Stimulated activated CD4-positive, alpha-beta T cell treated with anti-CD3 and anti-CD28 coated beads, TNF-alpha, amount 100 ng/mL, for 48 hours (primary cell): ENCODE data around the gene SEPTIN12.
"Not testable (repeated sequence)": the region's sequence is repeated elsewhere in the genome, so short reads cannot be mapped to it uniquely, and the experiment has no call there.

Experiments
- DNase-seq, 3 donors: peaks; one replicate each; pipeline ENCODE4 v3.0.0-alpha.2; 2020; ENCODE audit warnings: low read depth in 3 of 3

The SEPTIN12 gene

DNA sequence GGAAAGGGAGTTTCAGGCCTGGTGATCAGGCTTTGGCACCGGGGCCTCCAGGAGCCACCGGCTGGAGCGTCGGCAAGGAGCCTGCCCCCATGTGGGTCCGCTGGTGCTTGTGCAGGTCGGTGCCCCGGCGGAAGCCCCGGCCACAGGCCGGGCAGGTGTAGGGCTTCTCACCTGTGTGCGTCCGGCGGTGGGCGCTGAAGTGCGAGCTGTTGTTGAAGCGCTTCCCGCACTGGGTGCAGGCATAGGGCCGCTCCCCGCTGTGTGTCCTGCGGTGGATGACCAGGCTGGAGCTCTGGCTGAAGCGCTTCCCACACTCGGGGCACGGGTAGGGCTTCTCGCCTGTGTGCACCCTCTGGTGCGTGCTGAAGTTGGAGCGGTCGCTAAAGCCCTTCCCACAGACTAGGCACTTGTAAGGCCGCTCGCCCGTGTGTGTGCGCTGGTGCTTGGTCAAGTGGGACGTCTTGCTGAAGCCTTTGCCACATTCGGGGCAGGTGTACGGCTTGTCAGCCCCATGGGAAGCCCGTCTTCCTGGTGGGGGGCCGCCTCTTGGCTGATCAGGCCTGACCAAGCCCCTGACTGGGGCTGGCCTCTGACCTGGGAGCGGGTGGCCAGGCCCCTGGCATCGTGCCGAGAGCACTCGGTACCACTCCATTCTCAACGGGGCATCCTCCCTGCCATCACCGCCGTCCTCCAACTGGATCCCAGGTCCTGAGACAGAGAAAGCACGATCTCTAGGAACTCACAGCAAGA is 35.6 kb downstream of the SEPTIN12 start:
- no peak for DNase-seq

DNA sequence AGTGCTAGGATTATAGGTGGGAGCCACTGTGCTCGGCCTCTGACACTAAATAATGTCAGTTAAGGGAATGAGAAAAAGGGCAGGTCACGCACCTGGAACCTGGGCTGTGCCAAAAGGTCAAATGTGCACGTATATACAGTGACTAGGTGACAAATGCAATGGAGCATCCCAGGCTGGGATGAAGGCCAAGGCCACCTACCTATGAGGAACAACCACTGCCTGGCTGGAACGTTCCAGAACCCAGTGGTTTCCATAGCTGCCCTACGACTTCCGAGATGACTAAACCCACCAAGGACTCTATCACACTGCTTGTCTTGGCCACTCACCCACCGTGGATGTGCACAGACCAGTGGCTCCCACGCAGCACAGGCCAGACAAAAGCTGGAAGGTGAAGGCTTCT is 37.2 kb downstream of the SEPTIN12 start:
- no peak for DNase-seq

DNA sequence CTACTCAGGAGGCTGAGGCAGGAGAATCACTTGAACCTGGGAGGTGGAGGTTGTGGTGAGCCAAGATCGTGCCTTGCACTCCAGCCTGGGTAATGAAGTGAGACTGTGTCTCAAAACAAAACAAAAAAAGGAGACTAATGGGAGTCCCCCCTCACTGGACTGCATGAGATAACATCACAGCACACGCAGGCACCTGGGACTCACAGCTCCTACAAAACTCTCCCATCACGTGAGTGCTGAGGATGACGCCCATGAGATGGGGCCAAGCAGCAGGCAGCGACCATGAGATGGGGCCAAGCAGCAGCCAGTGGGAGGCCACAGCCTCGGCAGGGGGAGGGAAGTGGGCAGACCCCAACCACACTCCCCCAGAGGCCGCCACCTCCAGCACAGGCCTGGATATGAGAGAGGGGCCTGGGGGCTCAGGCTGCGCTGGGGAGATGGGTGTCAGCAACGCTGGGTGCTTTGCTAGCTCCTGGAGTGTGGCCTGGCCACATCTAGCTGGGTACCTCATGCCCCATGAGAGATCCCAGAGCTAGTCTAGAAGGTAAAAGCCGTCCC is 38.4 kb downstream of the SEPTIN12 start:
- no peak for DNase-seq

DNA sequence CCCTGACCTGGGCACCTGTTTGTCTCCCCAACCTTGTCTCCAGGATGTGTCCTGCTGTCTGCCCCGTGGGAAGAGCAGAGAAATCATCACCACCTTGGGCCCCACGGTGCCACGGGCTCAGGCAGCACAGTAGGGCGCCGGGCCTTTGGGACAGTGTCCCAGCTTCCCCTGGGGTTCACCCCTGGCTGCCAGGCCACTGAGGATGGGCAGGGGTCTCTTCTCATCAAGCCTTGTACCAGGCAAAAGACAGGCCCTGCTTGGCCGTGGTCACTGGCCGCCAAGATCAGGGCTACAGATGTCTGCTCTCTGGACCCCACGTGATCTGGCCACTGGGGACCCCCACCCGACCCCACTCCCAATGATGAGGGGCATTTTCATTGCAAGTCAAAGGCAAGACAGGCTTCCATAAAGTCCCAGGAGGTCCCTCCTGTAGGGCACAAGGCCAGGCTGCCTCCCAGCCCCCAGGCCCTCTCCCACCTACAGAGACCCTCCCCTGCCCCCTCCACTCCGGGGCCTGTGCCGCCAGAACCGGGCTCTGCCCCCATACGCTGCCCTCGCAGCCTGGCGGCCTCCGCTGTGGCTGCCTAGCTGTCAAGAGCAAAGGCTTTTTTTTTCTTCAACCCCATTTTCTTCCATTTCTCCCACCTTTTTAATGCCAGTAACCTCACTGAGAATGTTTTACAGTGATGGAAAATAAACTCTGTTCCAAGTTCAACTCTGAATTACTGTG is 39.3 kb downstream of the SEPTIN12 start:
- DNase-seq = no peak

DNA sequence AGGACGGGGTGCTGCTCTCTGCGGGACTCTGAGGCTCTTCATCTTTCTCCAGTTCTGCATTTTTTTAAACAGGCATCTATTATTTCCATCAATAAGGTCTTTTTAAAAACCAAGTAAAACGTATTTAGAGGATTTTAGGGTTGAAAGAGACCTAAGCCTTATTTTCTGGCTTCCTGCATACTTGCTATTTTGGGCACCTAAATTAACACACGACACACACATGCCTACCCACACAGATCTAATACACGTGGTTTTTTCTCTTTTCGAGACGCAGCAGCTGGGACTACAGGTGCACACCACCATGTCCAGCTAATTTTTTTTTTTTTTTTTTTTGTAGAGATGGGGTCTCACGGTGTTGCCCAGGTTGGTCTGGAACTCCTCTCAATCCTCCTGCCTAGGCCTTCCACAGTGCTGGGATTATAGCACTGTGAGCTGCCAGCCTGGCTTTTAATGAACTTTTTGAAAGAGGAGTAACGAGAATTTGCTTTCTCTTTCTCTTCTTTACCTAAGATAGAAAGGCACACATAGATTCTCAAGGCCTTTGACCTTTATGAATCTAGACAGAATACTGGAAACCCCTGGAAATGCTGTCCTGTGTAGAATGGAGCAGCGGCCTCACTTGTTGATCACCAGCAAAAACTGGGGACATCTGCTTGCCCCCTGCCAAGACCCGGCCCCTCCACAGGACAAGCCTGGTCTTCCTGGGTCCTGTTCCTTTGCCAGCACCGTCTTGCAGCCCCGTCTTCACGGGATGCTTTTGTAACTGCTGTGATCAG is 40.1 kb downstream of the SEPTIN12 start:
- DNase-seq = no peak

DNA sequence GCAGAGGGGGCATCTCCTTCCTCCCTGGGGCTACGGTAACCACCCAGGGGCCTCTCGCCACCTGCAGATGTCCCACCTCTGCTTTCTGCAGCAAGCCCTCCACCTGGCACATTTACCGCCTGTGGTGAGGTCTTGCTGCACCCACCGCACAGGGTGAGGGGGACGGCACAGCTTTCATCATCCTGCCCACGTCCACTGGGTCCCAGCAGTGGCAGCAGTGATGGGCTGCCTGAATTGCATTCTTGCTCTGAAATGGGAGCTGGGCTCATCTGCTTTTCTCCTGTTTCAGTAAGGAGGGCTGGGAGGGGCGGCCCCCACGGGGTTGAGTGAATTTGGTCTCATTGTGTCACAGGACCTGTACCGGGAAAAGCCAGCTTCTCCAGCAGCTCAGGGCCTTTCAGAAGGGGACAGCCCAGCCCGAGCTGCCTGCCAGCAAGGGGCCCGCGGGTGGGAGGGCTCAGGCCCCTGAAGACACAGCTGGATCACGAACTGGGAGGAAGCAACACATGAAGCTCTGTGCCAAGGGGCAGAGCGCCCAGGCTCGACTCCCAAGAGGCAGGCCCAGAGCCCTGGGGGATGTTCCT is 41.1 kb downstream of the SEPTIN12 start:
- DNase-seq = no peak

DNA sequence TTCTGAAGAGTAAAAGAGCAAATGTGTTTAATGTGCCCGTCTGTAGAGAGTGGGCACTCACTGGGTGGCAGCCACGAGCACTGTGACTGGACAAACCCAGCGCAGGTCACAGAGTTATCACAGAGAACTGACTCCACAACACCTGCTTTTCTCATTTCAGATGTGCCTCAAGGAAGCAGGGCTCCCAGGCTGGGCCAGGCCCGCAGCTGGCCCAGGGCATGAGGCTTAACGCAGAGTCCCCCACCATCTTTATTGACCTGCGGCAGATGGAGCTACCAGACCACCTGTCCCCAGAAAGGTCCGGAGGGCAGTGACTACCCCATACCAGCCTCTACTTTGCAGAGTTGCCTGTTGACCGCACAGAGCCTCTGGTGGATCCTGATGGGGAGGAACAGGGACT is 41.9 kb downstream of the SEPTIN12 start:
- no peak for DNase-seq

DNA sequence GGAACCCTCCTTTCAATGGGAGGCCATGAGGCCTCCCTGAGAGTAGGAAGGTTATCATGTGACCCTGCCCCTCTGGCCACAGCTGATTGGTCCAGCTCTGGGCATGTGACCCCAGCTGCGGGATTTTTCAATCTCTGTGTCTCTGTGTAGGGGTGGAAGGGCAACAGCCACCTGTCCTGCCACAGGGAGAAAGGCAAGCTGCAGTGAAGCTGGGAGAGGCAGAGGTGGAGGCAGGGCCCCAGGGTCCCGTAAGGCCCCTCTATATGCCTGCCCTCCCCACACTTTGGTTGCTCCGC is 42.9 kb downstream of the SEPTIN12 start:
- no peak for DNase-seq

DNA sequence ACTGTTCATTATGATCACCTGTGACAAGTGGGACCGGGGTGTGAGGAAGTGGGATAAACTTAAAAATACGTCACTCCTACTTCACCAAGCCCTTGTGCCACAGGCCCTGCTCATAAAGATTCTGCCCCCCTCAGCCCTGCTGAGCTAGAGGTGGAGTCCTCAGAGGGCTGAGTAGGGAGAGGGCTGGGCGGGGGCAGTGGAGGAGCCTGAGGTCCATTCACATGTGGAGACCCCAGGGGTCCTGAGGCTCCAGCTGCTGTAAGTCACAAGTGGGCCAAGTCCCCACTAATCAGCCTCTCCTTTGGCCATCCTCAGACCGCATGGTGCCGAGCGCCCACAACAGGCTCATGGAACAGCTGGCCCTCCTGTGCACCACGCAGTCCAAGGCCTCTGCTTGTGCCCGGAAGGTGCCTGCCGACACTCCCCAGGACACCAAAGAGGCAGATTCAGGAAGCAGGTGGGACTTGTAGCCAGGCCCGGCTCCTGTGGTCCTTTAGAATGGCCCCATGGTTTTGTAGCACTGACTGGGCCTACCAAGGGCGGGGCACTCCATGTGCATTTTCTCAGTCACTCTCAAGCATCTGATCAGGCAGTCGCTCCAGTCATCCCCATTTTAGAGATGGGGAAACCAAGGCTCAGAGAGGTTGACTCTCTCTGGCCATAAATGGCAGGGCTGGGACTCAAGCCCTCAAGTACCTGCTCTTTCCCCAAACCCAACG is 43.4 kb downstream of the SEPTIN12 start:
- DNase-seq = no peak

DNA sequence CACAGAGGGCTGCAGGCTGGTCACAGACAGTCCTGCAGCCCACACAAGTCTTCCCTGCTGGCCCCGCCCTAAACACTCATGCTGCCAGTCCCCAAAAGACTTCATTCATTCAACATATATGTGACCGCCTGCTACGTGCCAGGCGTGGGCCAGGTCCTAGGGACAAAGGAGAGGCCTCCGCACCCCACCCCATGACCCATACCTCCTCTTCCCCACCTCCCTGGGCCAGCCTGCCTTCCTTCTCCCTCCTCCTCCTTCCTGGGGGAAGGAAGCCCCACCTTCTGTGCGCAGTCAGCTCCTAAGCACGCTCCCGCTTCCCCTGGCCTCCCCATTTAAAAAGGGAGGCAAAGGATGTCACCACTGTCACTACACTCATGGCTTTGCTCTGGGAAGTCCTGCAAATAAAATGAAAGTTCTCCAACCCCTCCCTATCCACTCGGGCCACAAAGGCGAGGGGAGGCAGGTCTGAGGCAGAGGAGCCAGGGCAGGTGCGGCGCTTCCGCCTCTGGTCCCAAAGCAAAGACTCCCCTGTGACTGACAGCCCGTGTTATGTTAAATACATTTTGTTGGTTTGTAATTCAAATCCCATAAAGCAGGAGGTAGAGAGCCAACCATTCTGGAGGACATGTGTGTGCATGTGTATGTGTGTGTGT is 44.8 kb downstream of the SEPTIN12 start:
- DNase-seq = no peak

DNA sequence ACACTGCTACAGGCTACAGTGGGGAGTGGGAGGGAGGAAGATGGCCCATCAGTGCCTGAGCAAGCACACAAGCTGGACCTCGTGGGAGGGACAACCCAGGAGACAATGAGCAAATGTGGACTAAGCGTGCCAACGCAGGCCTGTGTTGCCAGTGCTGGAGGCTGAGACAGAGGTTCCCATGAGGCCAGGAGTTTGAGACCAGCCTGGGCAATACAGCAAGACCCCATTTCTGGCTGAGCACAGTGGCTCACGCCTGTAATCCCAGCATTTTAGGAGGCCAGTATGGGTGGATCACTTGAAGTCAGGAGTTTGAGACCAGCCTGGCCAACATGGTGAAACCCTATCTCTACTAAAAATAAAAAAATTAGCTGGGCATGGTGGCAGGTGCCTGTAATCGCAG is 49.8 kb downstream of the SEPTIN12 start:
- DNase-seq = not testable (repeated sequence)

DNA sequence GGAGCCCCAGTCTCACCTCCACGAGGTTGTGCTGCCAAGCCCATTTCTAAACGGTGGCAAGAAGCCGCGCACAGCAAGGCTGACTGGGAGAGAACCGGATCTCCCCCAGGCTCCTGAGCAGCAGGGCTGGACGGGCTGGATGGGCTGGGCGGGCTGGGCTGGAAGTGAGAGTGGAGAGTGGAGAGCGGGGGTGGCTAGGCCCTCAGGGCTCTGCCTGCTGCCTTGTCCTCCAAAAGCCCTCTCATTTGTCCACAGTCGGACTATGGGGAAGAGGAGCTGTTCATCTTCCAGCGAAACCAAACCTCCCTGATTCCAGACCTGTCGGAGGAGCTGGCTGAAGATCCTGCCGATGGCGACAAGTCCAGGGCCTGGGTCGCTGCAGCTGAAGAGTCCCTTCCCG is 50.6 kb downstream of the SEPTIN12 start:
- no peak for DNase-seq

DNA sequence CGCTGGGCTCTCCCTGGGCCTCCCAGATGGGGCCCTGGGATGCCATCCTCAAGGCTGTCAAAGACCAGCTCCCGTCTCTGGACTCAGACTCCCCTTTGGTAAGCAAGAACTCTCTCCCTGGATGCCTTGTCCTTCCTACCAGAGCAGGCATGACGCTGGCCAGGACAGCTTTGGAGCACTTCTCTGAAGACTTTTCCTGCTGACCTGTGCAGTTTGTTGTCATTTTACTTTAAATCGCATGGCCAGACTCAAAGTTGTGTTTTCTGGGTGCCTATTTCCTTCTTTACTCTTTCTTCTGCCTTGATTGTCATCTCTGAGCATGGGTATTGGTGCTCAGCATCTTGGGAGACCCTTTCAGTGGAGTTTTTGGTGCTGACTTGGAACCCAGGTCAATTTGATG is 51.6 kb downstream of the SEPTIN12 start:
- no peak for DNase-seq

DNA sequence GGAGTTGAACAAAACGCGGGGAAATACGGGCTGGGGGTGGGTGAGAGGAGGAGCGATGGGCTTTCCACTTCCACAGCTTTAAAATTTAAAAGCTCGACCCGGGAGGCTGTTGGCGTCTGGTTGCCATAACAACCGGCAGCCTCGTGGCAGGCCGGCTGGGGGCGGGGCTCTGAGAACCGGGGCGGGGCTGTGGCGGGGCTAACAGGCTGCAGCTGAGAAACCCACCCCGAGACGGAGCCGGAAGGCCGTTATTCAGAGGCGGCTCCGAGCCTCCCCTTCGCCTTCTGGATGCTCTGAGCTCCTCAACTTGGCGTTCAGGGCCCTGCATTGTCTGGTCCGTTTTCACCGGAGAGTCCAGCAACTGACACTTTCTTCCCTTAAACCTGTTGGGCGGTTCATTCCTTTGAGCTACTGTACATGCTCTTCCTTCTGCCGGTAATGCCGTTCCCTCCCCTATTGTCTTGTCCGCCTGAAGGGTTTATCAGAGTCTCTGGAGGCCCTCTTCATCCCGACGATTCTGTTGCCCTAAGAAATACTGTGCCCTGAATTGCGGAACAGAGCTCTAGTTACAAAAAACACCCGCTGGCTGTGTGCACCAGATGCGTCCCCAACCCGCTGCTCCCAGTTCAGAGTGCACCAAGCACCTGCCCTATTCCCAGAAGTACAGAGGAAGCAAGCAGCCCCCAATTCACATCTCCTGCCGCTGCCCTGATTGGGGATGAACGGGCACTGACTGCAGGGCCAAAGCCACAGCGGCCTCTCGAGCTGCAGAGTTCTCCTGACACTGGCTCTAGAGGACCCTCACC is 53.2 kb downstream of the SEPTIN12 start:
- peak; percentile 80 to 95 (median 80) for DNase-seq

DNA sequence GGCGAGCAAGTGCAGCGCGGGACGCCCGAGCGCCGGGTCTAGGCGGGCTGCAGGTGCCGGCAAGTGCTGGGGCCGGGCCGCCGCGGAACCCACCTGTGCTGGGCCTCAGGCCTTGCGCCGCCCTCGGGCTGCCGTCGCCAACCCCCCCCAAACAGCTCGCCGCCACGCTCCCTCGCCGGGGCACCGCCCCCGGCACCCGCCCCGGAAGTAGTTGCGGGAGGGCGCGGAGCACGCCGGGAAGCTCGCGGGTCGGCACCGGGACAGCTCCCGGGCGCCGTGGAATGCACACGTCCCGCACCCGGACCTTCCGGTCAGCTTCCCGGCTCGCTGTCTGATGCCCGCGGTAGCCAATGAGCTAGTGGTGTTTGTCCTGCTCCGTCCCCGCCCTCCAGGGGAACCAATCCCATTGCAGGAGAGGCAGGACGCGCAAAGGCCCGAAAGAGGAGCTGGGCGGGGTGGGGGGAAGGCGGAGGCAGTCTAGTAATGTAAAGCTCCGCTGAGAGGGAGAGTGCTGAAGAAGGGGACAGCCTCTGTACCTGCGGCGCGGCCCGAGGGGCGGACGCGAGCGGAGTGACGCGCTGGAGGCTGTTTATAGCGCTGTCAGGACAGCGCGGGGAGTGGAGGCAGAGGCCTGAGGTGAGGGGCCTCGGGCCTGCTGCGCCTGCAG is 53.9 kb downstream of the SEPTIN12 start, which contains the start of the genes ANKS3 and DNAAF8:
Gene ANKS3 (minus strand): TSS at position 209 of the 667 bp plus-strand sequence. CDS start 4,122 bp downstream, outside the sequence.
Gene DNAAF8 (plus strand): TSS at position 475 of the 667 bp plus-strand sequence. CDS start 1,978 bp downstream, outside the sequence.
- DNase-seq = peak; percentile 58 to 75 (median 60)

DNA sequence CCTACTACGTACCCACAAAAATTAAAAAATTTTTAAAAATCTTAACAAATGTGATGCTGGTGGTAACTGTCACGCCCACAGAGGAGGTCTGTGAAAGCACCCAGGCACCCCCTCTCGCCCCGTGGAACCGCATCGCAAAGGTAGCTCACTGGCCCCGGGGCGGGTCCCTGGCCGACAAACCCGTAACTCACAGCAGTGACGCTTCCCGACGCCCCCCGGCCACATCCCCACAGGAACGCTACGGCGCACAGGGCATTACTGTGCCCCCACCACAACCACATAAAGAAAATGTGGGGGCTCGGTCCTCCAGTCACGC is 54.4 kb downstream of the SEPTIN12 start:
- DNase-seq = peak in 1 of 3 donors; percentile 15

DNA sequence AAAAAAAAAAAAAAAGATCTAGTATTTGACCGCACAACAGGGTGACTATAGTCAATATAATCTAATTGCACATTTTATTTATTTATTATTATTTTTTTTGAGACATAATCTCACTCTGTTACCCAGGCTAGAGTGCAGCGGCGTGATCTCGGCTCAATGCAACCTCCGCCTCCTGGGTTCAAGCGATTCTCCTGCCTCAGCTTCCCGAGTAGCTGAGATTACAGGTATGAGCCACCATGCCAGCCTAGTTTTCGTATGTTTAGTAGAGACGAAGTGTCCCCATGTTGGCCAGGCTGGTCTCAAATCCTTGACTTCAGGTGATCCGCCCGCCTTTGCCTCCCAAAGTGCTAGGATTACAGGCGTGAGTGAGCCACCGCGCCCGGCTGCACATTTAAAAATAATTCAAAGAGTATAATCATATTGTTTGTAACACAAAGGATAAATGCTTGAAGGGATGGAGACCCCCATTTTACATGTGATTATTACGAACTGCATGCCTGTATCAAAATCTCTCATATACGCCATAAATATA is 54.9 kb downstream of the SEPTIN12 start:
- no peak for DNase-seq

DNA sequence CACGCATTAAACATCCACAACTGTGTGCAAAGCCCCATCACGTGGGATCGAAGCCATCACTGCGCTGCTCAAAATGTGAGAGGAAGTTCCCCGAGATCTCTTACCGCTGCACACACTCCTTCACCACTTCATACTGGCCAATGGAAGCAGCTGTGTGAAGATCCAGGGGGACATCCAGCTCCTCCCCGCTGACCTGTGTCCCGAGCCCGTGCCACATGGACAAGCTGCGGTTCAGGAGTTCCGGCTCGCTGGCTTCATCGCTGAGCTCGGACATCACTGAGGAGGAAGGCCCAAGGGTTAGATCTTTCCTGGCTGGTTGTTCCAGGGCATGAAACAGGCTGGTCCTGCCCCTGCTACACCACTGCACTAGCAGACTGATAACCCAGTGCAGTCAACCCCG is 58.3 kb downstream of the SEPTIN12 start:
- no peak for DNase-seq

DNA sequence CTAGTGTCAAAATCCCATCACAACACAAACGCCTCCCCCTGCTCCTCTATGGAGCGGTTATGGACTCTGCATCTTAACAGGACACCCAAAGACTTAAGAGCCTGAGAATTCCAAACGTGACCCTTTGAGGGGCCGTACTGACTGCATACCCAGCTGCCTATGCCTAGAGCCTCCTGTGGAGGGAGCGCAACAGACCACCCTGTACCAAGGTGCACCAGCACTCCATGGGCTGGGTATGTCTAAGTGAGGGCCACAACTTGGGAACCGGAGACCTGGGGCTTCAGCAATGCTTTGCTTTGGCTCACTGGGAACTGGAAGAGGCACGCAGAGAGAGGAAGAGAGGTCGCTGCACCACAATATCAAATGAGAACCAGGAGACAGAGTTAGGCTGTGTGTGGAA is 59.5 kb downstream of the SEPTIN12 start:
- DNase-seq = no peak
